NCI-H524 treated with DMSO at 0.1 percent for 48 hours (cell line): ENCODE results near the gene METAP1.
"Not testable (repeated sequence)": the region's sequence is repeated elsewhere in the genome, so short reads cannot be mapped to it uniquely, and the experiment has no call there.

ENCODE experiments used
- DNase-seq: peaks from one replicate; lab custom pipeline; 2025; lab: John Stamatoyannopoulos, UW

Gene METAP1

DNA sequence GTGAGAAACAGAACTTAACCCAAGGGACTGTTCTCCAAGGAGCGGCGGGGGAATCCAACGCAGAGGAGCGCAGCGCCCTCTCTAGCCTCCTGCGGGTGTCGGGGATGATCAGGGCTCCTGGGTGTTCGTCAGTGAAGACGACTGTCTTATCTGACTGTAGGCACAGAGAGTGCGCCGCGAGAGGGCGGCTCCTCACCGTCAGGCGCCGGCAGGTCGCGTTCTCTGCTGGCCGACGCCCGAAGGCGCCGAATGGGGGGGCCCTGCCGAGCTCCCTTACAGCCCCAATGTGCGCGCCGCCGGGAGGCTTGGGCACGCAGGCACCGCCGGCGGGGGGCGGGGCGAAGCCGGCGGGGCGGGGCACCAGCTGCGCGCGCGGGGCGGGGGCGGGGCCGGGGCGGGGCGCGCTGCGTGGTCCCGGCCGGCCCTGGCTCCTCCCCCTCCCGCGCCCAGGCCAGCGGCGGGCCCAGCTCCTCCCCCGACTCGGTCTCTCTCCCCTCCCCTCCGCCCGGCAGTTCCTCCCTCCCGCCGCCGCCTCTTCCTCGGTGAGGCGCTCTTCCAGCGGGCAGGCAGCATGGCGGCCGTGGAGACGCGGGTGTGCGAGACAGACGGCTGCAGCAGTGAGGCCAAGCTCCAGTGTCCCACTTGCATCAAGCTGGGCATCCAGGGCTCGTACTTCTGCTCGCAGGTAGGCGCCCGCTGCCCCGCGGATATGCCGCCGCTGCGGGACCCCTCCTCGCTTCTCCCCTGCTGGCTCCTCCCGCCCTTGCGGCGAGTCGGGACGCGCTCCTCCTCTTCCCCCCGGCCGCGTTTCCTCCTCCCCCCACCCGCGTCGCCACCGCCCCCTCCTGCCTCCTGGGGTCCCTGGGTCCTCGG lies at the start of gene METAP1:
Gene METAP1, plus strand, starts transcription at position 539 of the 873 bp plus-strand sequence. Its CDS starts 33 bp downstream, at position 572.
- DNase-seq = peak; percentile 57

GRCh38 chr4:98946359-98946758 lies 49.2 kb upstream of the METAP1 start:
- DNase-seq = no peak

DNA sequence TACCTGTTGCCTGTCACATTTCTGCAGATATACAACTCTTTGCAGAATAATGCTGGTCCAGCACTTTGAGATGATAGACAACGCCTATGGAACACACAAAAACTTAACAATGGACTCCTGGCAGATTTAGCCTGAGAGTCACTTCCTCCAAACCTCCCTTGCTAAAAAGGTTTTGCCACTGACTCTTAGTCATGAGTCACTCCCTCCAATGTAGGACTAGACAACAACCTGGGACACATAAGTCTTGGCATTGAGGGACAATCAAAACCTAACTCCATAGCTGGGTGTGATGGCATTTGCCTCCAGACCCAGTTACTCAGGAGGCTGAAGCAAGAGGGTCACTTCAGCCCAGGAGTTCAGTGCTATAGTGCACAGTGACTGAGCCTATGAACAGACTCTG lies 44.6 kb upstream of the METAP1 start:
- no peak for DNase-seq

GRCh38 chr4:98951710-98952109 lies 43.8 kb upstream of the METAP1 start:
- no peak for DNase-seq

GRCh38 chr4:98955229-98955628 lies 40.3 kb upstream of the METAP1 start:
- DNase-seq = no peak

GRCh38 chr4:98958065-98958464 lies 37.5 kb upstream of the METAP1 start:
- no peak for DNase-seq

GRCh38 chr4:98959411-98959810 lies 36.1 kb upstream of the METAP1 start:
- no peak for DNase-seq

GRCh38 chr4:98961770-98962169 lies 33.8 kb upstream of the METAP1 start:
- DNase-seq = no peak

DNA sequence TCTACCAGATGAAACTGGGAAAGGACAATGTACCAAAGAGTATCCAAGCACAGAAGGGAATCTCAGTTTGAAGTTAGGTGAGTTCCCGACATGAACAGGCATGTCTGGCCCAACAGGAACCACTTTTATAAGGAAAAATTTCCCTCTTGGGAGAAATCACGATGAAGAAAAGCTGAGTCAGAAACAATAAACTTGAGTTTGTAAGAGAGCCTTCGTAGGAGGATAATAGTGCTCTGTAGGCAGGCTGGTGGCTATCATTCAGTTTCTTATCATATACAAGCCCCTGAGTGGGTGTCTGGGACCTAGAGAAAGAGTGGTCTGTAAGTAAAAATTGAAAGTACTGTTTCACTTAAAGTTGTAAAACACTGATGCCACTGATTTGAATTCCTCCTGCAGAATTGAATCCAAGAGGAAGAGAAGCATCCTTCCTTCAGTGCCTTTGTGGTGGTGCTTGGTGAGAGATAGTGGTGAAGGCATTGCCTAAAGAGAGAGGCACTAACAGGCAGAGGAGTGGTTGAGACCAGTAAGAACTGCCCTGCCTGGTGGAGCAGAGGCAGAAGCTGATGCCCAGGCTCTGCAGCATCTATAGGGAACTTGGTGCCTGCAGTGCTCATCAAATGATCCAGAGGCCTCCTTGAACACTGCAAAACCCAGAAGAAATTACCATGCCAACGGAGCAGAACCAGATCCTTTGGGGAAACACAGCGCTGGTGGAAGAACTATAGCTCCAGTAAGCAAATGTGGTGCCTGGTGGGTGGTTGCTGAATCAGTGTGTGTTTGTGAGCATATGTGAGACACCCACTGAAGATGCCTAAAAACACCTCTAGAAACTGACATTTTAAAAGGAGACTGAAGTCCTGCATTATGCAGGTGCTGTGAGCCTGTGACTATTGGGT lies 31.7 kb upstream of the METAP1 start:
- no peak for DNase-seq

- no peak for DNase-seq
Observed at GRCh38 chr4:98966926-98967325, 28.6 kb upstream of the METAP1 start.

DNA sequence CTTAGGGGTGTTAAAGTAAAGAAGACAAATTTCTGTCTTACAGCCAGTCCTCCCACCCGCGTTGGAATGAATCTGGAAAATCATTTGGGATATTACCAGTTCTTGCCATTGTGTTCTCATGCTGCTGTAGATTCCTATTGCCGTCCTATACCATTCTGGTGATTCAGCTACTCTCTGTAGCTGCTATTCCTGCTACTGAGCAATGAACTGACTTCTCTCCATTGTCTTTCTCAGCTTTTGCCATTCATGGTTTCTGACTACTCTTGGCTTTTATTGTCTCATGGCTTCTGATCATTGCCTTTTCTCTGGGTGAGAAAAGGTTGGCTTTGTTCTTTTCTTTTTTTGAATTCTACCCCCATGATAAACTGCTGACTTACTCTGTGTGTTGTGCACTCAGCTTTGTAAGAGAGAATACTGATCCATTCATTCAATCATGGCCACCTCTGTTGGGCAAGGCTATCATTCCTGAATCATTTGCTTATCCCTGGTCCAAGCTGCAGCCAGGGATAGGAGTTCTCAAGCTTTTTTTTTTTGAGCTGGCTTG lies 27.7 kb upstream of the METAP1 start:
- no peak for DNase-seq

DNA sequence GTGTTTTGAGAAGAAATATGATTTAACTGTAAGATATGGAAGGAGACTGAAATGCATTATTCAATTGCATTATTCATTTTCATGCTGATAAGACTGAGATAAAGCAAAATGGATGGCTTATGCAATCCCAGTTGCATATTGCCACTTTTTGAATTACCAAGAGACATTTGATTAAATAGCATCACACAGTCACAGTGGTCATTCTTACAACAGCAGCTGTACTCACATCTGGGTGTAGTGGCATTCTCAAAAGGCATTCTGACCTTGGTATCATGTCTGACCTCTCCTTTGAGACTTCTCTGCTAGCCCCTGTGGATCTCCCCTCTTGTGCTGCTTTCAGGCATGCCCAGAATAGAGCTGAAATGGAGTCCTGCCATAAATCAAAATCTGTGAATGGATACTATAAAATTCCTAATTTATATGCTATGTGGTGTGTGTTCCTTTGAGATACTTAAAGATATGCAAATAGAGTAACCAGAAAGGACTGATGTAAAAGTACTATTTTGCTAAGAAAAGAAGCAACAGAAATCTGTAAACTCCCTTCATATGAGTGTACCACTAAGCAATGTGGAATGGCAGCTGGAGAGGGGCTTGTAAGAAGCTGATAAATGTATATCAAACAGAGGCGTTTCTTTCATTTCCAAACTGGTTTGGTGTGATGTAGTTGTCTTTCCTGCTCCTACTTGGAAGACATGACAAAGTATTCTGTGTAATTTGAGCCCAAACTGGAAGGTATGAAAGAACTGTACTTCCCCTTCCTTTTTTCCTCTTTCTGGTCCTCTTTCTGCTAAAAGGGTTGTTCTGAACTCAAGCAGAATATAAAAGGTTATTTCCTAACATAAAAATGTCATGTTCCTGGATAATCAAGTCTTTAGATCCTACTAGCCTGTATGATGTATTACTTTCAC lies 25.4 kb upstream of the METAP1 start:
- no peak for DNase-seq

DNA sequence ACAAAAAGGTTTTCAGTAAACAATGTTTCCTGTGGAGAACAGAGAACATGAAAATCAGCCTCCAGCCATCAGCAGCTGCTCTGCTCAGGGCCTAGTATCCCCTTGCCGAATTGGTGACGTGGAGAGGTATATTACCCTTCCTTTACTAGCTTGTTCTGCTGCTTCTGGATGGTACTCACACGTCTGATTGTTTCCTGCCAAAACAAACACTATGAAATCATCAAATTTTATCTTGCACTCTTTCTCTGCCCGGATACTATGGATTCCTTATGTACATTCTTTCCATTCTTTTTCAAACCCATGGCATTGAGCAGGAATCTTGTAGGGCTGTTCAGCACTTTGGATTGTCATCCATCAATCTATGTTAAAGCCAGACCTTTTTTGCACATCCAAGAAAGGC lies 18.8 kb upstream of the METAP1 start:
- DNase-seq = no peak

GRCh38 chr4:98977557-98977956 lies 18.0 kb upstream of the METAP1 start:
- DNase-seq = no peak

DNA sequence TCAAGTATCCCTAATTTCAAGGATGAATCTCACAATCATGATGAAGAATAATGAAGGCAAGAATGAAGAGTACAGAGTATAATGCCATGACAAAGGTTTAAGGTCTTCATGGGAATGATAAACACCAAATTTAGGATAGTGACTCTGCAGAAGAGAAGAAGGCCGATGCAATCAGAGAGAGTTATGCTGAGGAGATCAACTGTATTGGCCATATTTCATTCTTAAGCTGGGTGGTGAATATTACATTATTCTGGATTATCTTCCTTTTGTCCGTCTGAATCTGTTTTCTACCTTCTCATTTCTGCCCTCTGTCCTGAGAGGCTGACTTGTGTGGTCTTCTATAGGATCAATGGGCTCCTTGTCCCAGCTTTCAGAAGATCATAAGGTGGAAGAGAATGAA lies 7.8 kb upstream of the METAP1 start:
- no peak for DNase-seq

DNA sequence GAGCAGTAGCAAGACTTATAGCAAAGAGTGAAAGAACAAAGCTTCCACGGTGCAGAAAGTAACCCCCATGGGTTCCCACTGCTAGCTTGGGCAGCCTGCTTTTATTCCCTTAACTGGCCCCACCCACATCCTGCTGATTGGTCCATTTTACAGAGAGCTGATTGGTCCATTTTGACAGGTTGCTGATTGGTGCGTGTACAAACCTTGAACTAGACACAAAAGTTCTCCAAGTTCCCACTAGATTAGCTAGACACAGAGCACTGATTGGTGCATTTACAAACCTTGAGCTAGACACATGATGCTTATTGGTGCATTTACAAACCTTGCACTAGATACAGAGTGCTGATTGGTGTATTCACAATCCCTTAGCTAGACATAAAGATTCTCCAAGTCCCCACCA lies 2.7 kb upstream of the METAP1 start:
- not testable (repeated sequence) for DNase-seq

DNA sequence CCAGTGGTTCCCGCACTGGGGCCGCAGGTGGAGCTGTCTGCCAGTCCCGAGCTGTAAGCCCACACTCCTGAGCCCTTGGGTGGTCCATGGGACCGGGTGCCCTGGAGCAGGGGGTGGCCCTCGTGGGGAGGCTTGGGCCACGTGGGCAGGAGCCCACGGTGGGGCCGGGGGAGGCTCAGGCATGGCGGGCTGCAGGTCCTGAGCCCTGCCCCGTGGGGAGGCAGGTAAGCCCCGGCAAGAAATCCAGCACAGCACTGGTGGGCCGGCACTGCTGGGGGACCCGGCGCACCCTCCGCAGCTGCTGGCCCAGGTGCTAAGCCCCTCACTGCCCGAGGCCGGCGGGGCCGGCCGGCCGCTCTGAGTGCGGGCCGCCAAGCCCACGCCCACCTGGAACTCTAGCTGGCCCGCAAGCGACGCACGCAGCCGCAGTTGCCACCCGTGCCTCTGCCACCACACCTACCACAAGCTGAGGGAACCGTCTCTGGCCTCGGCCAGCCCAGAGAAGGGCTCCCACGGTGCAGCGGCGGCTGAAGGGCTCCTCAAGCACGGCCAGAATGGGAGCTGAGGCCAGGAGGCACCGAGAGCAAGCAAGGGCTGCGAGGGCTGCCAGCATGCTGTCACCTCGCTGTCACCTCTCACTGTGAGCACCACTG lies 2.0 kb upstream of the METAP1 start:
- no peak for DNase-seq

DNA sequence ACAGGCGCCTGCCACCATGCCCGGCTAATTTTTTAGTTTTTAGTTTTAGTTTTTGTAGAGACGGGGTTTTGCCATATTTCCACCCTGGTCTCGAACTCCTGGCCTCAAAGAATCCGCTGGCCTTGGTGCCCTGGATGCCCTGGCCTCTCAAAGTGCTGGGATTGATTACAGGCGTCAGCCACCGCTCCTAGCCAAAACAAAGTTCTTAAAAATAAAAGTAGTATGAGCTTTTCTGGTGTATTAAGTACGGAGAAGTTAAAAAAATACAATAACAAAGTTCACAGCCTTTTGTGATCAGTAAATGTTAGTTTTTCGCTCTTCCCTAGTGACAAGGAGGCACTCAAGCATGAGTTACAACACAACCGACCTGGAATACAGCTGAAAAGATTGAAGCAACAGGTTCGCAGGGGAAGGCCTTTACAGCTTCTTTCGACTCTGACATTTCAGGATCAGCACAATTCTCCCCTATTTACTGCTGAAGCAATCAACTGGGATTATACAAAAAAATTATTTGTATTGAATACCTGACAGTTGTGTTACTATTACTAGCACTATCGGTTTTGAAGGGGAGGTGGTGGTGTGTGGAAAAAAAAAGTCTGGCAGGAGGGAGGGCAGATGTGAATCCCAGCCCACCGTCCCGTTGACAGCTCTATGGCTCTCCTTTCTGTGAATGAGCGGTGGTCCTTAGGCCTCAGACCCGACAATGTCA lies 893 bp upstream of the METAP1 start:
- no peak for DNase-seq

DNA sequence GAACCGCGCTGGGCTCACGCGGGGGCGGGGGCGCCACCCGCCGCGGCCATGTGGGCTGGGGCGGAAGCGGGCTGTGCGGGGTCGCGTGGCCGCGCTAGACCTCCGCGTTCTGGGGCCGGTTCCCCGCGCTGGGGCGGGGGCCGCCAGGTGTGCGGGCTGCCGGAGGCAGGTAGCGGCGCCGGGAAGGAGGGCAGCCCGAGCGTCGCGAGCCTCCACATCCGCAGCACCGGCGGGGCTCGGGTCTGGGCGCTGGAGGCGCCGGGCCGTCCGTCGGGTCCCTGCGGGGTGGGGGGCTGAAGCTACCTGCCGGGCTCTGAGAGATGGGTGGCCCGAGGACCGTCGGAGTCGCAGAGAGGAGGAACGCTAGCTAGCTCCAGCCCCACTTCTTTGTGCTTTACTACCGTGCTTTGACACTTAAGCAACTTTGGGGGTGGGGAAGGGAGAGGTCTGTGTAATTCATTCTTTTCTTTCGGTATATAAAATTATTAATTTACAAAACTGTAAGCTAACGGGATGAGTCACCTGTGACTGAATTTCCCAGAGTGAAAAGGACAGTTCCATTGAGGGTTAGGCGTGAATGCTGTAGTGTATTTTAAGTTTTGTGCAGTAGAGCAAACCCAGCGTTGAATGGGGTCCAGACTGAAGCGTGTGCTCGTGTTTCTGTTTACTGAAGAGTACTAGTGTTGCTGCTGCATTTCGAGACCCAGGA lies 689 bp downstream of the METAP1 start:
- DNase-seq = no peak

DNA sequence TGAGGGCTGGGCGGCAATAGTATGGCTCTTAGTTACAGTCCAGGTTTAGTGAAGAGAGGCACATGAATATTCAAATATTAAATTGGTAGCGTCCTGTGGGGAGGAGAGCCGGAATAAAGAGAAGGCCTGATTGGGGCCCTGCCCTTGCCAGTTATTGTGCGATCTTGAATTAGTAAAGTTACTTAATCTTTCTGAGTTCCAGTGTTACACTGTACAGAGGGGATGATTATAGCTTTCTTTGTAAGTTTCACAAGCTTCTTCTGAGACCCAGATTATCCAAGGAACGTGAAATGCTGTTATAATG lies 1.2 kb downstream of the METAP1 start:
- no peak for DNase-seq
